Liver (tissue), 3 donors: ENCODE results near the gene RGS9BP.

Experiments
- FOXA1 ChIP-seq: IDR thresholded peaks from 2 replicates; pipeline ENCODE4 v1.6.1; 2016; ENCODE audit warnings: antibody characterized with exemption
- GABPA ChIP-seq, 2 donors: IDR thresholded peaks in 1 of 2; conservative IDR thresholded peaks in 1 of 2; 2 replicates each; pipeline ENCODE4 v1.6.1; 2016; ENCODE audit warnings: antibody characterized with exemption in 2 of 2, mild to moderate bottlenecking in 1 of 2, moderate library complexity in 1 of 2
- JUND ChIP-seq, 2 donors: IDR thresholded peaks; 2 replicates each; pipeline ENCODE4 v1.6.1; 2016; ENCODE audit warnings: antibody characterized with exemption in 2 of 2
- RAD21 ChIP-seq, 2 donors: IDR thresholded peaks; 2 replicates each; pipeline ENCODE4 v1.6.1; 2016; ENCODE audit warnings: antibody characterized with exemption in 2 of 2, mild to moderate bottlenecking in 2 of 2
- RXRA ChIP-seq, 2 donors: IDR thresholded peaks; 2 replicates each; pipeline ENCODE4 v1.6.1; 2017 to 2018; ENCODE audit warnings: antibody characterized with exemption in 2 of 2, mild to moderate bottlenecking in 1 of 2
- TAF1 ChIP-seq: conservative IDR thresholded peaks from 2 replicates; pipeline ENCODE4 v1.6.1; 2016; ENCODE audit warnings: antibody characterized with exemption, mild to moderate bottlenecking
- YY1 ChIP-seq: IDR thresholded peaks from 2 replicates; pipeline ENCODE4 v1.6.1; 2016; ENCODE audit warnings: antibody characterized with exemption, mild to moderate bottlenecking
- TF ChIP-seq, protein P1 (sequence below): fragments of 150-350 bp; IDR thresholded peaks from 2 replicates; pipeline ENCODE4 v1.5.1; 2017; ENCODE audit warnings: improper control_type of control experiment, low read depth, low read length; ENCODE audit not compliant: missing input control
- donor health status: healthy.
- donor health status: healthy.

DNA sequence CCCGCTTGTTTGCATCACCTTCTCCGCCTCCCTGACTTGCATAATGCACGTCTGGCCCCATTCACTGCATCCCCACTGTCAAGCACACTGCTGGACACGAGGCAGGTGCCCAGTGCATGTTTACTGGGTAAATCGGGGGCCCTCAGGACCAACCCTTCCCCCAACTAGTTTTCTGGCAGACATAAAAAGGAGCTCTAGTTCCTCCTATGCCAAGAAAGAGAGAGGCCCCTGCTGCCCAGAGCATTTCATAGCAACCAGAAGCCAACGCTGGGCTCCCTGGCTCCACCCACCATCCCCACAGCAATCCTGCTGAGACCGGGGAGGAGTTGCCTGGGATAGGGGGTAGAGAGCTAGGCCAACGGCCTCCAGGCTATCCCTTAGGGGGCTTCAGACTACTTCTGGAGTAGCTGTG, 23.9 kb upstream of the RGS9BP start:
- TF ChIP-seq GABPA (IDR thresholded peaks at IDR 0.05 in 1 of 2, conservative IDR thresholded peaks at IDR 0.05 in 1 of 2) (no peak), JUND (IDR thresholded peaks at IDR 0.05) (no peak), FOXA1 (no peak), YY1 (no peak), TAF1 (no peak), RXRA (IDR thresholded peaks at IDR 0.05) (no peak), RAD21 (IDR thresholded peaks at IDR 0.05) (no peak)
- TF ChIP-seq, protein P1, sequence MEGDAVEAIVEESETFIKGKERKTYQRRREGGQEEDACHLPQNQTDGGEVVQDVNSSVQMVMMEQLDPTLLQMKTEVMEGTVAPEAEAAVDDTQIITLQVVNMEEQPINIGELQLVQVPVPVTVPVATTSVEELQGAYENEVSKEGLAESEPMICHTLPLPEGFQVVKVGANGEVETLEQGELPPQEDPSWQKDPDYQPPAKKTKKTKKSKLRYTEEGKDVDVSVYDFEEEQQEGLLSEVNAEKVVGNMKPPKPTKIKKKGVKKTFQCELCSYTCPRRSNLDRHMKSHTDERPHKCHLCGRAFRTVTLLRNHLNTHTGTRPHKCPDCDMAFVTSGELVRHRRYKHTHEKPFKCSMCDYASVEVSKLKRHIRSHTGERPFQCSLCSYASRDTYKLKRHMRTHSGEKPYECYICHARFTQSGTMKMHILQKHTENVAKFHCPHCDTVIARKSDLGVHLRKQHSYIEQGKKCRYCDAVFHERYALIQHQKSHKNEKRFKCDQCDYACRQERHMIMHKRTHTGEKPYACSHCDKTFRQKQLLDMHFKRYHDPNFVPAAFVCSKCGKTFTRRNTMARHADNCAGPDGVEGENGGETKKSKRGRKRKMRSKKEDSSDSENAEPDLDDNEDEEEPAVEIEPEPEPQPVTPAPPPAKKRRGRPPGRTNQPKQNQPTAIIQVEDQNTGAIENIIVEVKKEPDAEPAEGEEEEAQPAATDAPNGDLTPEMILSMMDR, result no peak
